ENCODE data around the gene HCN4.

DNA sequence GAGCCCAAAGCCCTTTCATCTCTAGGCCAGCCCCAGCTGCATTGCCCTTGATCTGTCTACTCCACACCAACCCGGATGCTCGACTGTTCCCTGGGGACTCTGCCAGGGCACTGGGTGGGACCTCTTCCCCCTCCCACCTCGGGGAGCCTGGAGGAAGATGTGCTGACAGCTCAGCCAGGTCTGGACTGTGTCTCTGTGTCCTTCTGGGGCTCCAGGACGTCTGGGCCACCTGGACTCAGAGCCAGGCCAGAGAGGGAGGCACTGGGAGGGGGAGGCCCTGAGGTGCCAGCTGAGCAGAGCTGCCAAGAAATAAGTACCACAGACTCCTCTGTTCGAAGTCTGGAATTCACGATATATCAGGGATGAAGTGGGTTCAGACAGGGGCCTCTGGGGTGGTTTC lies 5.8 kb upstream of the HCN4 start:
- TF ChIP-seq POLR2A (IDR thresholded peaks at IDR 0.05; ENCODE audit: extremely low read depth, insufficient read length) (no peak), MYC (IDR thresholded peaks at IDR 0.05; ENCODE audit: low read depth, low read length) (no peak)
- TF ChIP-seq, protein P1, sequence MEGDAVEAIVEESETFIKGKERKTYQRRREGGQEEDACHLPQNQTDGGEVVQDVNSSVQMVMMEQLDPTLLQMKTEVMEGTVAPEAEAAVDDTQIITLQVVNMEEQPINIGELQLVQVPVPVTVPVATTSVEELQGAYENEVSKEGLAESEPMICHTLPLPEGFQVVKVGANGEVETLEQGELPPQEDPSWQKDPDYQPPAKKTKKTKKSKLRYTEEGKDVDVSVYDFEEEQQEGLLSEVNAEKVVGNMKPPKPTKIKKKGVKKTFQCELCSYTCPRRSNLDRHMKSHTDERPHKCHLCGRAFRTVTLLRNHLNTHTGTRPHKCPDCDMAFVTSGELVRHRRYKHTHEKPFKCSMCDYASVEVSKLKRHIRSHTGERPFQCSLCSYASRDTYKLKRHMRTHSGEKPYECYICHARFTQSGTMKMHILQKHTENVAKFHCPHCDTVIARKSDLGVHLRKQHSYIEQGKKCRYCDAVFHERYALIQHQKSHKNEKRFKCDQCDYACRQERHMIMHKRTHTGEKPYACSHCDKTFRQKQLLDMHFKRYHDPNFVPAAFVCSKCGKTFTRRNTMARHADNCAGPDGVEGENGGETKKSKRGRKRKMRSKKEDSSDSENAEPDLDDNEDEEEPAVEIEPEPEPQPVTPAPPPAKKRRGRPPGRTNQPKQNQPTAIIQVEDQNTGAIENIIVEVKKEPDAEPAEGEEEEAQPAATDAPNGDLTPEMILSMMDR (IDR thresholded peaks at IDR 0.05; ENCODE audit: low read depth, low read length) = no peak
